ENCODE results near the gene C20orf204.

DNA sequence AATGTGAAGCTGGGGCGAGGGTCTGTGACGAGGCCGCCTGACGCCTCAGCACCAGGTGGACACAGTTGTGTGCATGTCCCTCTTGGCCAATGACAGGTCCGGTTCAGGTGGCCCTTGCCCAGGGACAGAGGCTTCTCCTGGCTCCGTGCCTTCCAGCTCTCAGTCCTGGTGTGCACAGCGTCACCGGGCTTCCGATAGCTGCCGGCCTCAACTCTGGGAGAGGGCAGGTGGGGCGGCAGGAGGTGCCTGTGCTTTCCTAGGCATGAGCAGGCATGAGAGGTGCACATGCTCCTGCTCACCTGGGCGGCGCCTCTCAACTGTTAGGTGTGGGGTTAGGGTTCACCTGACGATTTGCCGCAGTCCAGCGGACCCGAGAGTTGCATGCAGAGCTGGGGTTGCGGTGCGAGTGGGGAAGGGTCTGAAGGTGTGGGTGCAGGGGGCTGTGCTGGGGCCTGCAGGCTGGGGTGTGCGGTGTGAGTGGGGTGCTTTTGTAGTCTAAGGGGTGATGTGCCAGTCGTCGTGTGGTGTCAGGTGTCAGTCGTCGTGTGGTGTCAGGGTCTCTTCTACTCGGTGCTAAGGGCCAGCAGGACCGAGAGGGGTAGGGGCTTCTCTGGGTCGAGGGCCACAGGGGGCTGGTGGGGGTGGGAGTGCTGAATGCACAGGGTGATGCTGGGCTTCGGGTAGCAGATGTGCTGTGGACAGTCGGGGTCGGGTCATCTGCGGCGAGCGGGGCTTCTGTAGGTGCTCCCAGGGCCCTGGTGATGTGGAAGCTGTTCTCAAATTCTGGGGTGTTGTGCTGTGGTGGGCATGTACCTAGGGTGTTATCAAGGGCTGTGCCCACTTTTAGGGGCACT lies 17.2 kb downstream of the C20orf204 start:
- TF ChIP-seq, protein P1, sequence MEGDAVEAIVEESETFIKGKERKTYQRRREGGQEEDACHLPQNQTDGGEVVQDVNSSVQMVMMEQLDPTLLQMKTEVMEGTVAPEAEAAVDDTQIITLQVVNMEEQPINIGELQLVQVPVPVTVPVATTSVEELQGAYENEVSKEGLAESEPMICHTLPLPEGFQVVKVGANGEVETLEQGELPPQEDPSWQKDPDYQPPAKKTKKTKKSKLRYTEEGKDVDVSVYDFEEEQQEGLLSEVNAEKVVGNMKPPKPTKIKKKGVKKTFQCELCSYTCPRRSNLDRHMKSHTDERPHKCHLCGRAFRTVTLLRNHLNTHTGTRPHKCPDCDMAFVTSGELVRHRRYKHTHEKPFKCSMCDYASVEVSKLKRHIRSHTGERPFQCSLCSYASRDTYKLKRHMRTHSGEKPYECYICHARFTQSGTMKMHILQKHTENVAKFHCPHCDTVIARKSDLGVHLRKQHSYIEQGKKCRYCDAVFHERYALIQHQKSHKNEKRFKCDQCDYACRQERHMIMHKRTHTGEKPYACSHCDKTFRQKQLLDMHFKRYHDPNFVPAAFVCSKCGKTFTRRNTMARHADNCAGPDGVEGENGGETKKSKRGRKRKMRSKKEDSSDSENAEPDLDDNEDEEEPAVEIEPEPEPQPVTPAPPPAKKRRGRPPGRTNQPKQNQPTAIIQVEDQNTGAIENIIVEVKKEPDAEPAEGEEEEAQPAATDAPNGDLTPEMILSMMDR (IDR thresholded peaks at IDR 0.05), result no peak
- TF ChIP-seq POLR2AphosphoS5 (IDR thresholded peaks at IDR 0.05) (no peak), POLR2A (IDR thresholded peaks at IDR 0.05; ENCODE audit: low read depth) (no peak), EP300 (IDR thresholded peaks at IDR 0.05) (no peak)

All from esophagus muscularis mucosa (tissue), 4 donors.